Measurements from ENCODE around the gene GBX2. TPM values are rescaled to one million over a fixed set of nuclear protein-coding genes. Genes with fewer than 3 reads are reported as not detected.

GBX2 gene
- total RNA-seq, 1 experiment from 2014 or later = 10.2 TPM

- ChIA-PET POLR2A (no interaction called here), CTCF (no interaction called here)
- 0 out of 2 replicates have a peak, but pooled peaks have one; percentile 15 for ATAC-seq
- no peak for DNase-seq (ENCODE audit: low read depth, low spot score)
- Histone ChIP-seq H3K9me3 (ENCODE audit: control insufficient read depth, insufficient read depth, low read depth, low read length) (no peaks in the 10 kb centered on the region), H3K27me3 (ENCODE audit: control insufficient read depth, insufficient read depth, low read length) (no peaks in the 10 kb centered on the region), H3K4me3 (ENCODE audit: low read depth in 2 of 2, low read length in 2 of 2) (no peak overlapping the region), H3K27ac (ENCODE audit: low read length) (no peak overlapping the region), H3K4me1 (ENCODE audit: control insufficient read depth, insufficient read depth, low read length) (no peaks in the 10 kb centered on the region), H3K36me3 (ENCODE audit: control insufficient read depth, insufficient read depth, low read length) (no peaks in the 10 kb centered on the region)
- in situ Hi-C loops (cut with HindIII; ENCODE audit: low pct_unique_long_range_greater_than_20kb, low sequenced_read_pairs) (no loop called here), intact Hi-C loops (cut with micrococcal nuclease; ENCODE audit: unreplicated experiment) (no loop called here)
- BruUV-seq (replicated peaks) = no TSS peak
- TF ChIP-seq REST (IDR thresholded peaks at IDR 0.05; ENCODE audit: insufficient read depth in 1 of 2, low read depth in 2 of 2, low read length in 1 of 2) (no peak), POLR2AphosphoS5 (IDR thresholded peaks at IDR 0.05; ENCODE audit: low read depth, low read length) (no peak), CTCF (IDR thresholded peaks at IDR 0.05) (no peak), SIN3A (IDR thresholded peaks at IDR 0.05; ENCODE audit: borderline replicate concordance, insufficient read depth, low read depth, low read length) (no peak), TCF7L2 (IDR thresholded peaks at IDR 0.05; ENCODE audit: low read depth, low read length) (no peak)
These were observed 31.1 kb downstream of the GBX2 start for GRCh38 chr2:236137066-236137465.

- DNase-seq (ENCODE audit: low read depth, low spot score) (no peak), ATAC-seq (no peak)
- H3K27ac ChIP-seq (ENCODE audit: low read length) = no peak overlapping the region
- ChIA-PET POLR2A (no interaction called here), CTCF (no interaction called here)
- H3K9me3 ChIP-seq (ENCODE audit: control insufficient read depth, insufficient read depth, low read depth, low read length) = no peaks in the 10 kb centered on the region
- H3K4me1 ChIP-seq (ENCODE audit: control insufficient read depth, insufficient read depth, low read length) = no peaks in the 10 kb centered on the region
- in situ Hi-C loops (cut with HindIII; ENCODE audit: low pct_unique_long_range_greater_than_20kb, low sequenced_read_pairs) (no loop called here), intact Hi-C loops (cut with micrococcal nuclease; ENCODE audit: unreplicated experiment) (no loop called here)
- H3K4me3 ChIP-seq (ENCODE audit: low read depth in 2 of 2, low read length in 2 of 2) = no peak overlapping the region
- no peak for TF ChIP-seq POLR2AphosphoS5 (IDR thresholded peaks at IDR 0.05; ENCODE audit: low read depth, low read length)
- TF ChIP-seq SIN3A (IDR thresholded peaks at IDR 0.05; ENCODE audit: borderline replicate concordance, insufficient read depth, low read depth, low read length) = no peak
- no peak for TF ChIP-seq CTCF (IDR thresholded peaks at IDR 0.05)
- no peaks in the 10 kb centered on the region for H3K27me3 ChIP-seq (ENCODE audit: control insufficient read depth, insufficient read depth, low read length)
- BruUV-seq (replicated peaks) = no TSS peak
- no peaks in the 10 kb centered on the region for H3K36me3 ChIP-seq (ENCODE audit: control insufficient read depth, insufficient read depth, low read length)
These were observed 31.6 kb downstream of the GBX2 start for GRCh38 chr2:236136538-236136937.

Measured in Panc1 (cell line).